ENCODE measurements around the gene TCF4.

Gene TCF4

GRCh38 chr18:55214969-55215368 is 373.0 kb downstream of the TCF4 start:
- no peak for DNase-seq

- DNase-seq, result no peak
These were observed 373.5 kb downstream of the TCF4 start for GRCh38 chr18:55214534-55214933.

GRCh38 chr18:55213586-55213985 is 374.4 kb downstream of the TCF4 start:
- DNase-seq, result no peak

- no peak for DNase-seq
These were observed 381.1 kb downstream of the TCF4 start for GRCh38 chr18:55206927-55207326.

GRCh38 chr18:55202232-55202917 is 385.6 kb downstream of the TCF4 start:
- DNase-seq, result no peak

- no peak for DNase-seq
These were observed 388.6 kb downstream of the TCF4 start for GRCh38 chr18:55199291-55199963.

GRCh38 chr18:55195863-55196262 is 392.1 kb downstream of the TCF4 start:
- DNase-seq, result no peak

GRCh38 chr18:55189972-55190371 is 398.0 kb downstream of the TCF4 start:
- no peak for DNase-seq

- DNase-seq, result no peak
These were observed 401.4 kb downstream of the TCF4 start for GRCh38 chr18:55186588-55186987.

GRCh38 chr18:55185391-55185790 is 402.6 kb downstream of the TCF4 start:
- DNase-seq, result no peak

- DNase-seq, result no peak
These were observed 408.2 kb downstream of the TCF4 start for GRCh38 chr18:55179835-55180234.

- DNase-seq, result no peak
These were observed 408.6 kb downstream of the TCF4 start for GRCh38 chr18:55179425-55179824.

- no peak for DNase-seq
These were observed 414.7 kb downstream of the TCF4 start for GRCh38 chr18:55173291-55173690.

Measured in activated CD4-positive, alpha-beta T cell treated with anti-CD3 and anti-CD28 coated beads, Interleukin-2, Interleukin-6, amounts not matched to agents 100 ng/mL and 50 ng/mL, durations not matched to agents 16 hours and 8 hours (primary cell).